Lower leg skin (tissue), 3 donors: ENCODE data around the gene SAMD13.

ENCODE experiments used
- POLR2A ChIP-seq, 2 donors: fragments of 450-650 bp; IDR thresholded peaks; one replicate each; pipeline ENCODE4 v1.6.1; 2016 to 2017; ENCODE audit warnings: antibody characterized with exemption in 2 of 2, mild to moderate bottlenecking in 1 of 2, moderate library complexity in 1 of 2
- TF ChIP-seq, protein P1 (sequence below), 3 donors: fragments of 450-650 bp; IDR thresholded peaks; one replicate each; pipeline ENCODE4 v1.5.1; 2016; ENCODE audit warnings: antibody characterized with exemption in 3 of 3, mild to moderate bottlenecking in 3 of 3, moderate library complexity in 2 of 3

GRCh38 chr1:84377480-84378095 is 76.1 kb downstream of the SAMD13 start:
- TF ChIP-seq, protein P1, sequence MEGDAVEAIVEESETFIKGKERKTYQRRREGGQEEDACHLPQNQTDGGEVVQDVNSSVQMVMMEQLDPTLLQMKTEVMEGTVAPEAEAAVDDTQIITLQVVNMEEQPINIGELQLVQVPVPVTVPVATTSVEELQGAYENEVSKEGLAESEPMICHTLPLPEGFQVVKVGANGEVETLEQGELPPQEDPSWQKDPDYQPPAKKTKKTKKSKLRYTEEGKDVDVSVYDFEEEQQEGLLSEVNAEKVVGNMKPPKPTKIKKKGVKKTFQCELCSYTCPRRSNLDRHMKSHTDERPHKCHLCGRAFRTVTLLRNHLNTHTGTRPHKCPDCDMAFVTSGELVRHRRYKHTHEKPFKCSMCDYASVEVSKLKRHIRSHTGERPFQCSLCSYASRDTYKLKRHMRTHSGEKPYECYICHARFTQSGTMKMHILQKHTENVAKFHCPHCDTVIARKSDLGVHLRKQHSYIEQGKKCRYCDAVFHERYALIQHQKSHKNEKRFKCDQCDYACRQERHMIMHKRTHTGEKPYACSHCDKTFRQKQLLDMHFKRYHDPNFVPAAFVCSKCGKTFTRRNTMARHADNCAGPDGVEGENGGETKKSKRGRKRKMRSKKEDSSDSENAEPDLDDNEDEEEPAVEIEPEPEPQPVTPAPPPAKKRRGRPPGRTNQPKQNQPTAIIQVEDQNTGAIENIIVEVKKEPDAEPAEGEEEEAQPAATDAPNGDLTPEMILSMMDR (IDR thresholded peaks at IDR 0.05) = no peak
- no peak for TF ChIP-seq POLR2A (IDR thresholded peaks at IDR 0.05)
